ENCODE data around the gene ARMC8. TPM values are rescaled to one million over a fixed set of nuclear protein-coding genes. Genes with fewer than 3 reads are reported as not detected.

ARMC8 gene
- total RNA-seq, 2 experiments from 2014 or later: 48.8 to 57.1 TPM

DNA sequence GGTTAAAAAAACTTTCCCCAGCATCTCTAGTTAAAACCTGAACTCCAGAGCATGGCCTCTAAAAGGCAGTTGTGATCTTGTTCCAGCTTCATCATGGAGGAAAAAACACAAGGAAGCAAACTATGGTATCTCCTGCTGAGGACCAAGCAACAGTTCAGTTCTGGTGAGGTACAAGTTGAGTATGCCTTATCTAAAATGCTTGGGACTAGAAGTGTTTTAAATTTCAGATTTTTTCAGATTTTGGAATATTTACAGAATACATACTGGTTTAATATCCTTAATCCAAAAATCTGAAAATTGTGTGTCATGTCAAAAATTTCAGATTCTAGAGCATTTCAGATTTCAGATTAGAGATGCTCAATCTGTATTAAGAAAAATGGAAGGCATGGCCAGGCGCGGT lies 22.0 kb upstream of the ARMC8 start:
- no TSS peak for BruUV-seq (replicated peaks)
- ChIA-PET CTCF (ENCODE audit: unreplicated experiment) (no interaction called here), POLR2A (no interaction called here)
- intact Hi-C loops (cut with micrococcal nuclease; ENCODE audit: unreplicated experiment): no loop called here
- no peaks in the 10 kb centered on the region for H3K79me2 ChIP-seq (ENCODE audit: insufficient read depth, low read depth, low read length)
- H3K4me1 ChIP-seq (ENCODE audit: insufficient read depth, low read length, poor library complexity, severe bottlenecking): no peaks in the 10 kb centered on the region
- no peaks in the 10 kb centered on the region for H3K9me3 ChIP-seq (ENCODE audit: low read length)
- H4K20me1 ChIP-seq (ENCODE audit: insufficient read depth, low read length): no peaks in the 10 kb centered on the region
- no peak overlapping the region for H2AFZ ChIP-seq (ENCODE audit: low read length)
- H3K9me2 ChIP-seq (ENCODE audit: insufficient read depth, low read length): no peaks in the 10 kb centered on the region
- H3K4me2 ChIP-seq (ENCODE audit: low read length): no peak overlapping the region
- no peak for TF ChIP-seq EZH2phosphoT487 (IDR thresholded peaks at IDR 0.05; ENCODE audit: borderline replicate concordance, low read depth, low read length)
- TF ChIP-seq, protein P1, sequence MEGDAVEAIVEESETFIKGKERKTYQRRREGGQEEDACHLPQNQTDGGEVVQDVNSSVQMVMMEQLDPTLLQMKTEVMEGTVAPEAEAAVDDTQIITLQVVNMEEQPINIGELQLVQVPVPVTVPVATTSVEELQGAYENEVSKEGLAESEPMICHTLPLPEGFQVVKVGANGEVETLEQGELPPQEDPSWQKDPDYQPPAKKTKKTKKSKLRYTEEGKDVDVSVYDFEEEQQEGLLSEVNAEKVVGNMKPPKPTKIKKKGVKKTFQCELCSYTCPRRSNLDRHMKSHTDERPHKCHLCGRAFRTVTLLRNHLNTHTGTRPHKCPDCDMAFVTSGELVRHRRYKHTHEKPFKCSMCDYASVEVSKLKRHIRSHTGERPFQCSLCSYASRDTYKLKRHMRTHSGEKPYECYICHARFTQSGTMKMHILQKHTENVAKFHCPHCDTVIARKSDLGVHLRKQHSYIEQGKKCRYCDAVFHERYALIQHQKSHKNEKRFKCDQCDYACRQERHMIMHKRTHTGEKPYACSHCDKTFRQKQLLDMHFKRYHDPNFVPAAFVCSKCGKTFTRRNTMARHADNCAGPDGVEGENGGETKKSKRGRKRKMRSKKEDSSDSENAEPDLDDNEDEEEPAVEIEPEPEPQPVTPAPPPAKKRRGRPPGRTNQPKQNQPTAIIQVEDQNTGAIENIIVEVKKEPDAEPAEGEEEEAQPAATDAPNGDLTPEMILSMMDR (conservative IDR thresholded peaks at IDR 0.05; ENCODE audit: low read length): no peak
- H3K27ac ChIP-seq (ENCODE audit: low read depth, low read length, poor library complexity, severe bottlenecking): no peak overlapping the region
- H3K4me3 ChIP-seq (ENCODE audit: low read depth, low read length, poor library complexity, severe bottlenecking): no peak overlapping the region
- peaks cover 92% of the 10 kb centered on the region for H3K36me3 ChIP-seq (ENCODE audit: insufficient read depth, low read length)
- no peak for DNase-seq (ENCODE audit: low spot score)

GRCh38 chr3:138172625-138173024 lies 14.5 kb upstream of the ARMC8 start:
- ChIA-PET POLR2A (interaction anchor here (0.6 to 2.7 kb wide), 7 partner anchors 10 to 51 kb away, joined by 3 to 13 read pairs (median 3); partner anchors contain the start of gene ARMC8), CTCF (ENCODE audit: unreplicated experiment) (no interaction called here)
- peaks cover 6% of the 10 kb centered on the region; the same call in 1 of the 2 replicates for H4K20me1 ChIP-seq (ENCODE audit: insufficient read depth, low read length)
- no peaks in the 10 kb centered on the region for H3K9me3 ChIP-seq (ENCODE audit: low read length)
- BruUV-seq (replicated peaks): no TSS peak
- no peak overlapping the region for H3K27ac ChIP-seq (ENCODE audit: low read depth, low read length, poor library complexity, severe bottlenecking)
- no peaks in the 10 kb centered on the region for H3K9me2 ChIP-seq (ENCODE audit: insufficient read depth, low read length)
- H3K4me2 ChIP-seq (ENCODE audit: low read length): peak overlapping the region; percentile 93
- peak; percentile 14 for DNase-seq (ENCODE audit: low spot score)
- no peak overlapping the region for H2AFZ ChIP-seq (ENCODE audit: low read length)
- peaks cover 41% of the 10 kb centered on the region for H3K79me2 ChIP-seq (ENCODE audit: insufficient read depth, low read depth, low read length)
- H3K4me3 ChIP-seq (ENCODE audit: low read depth, low read length, poor library complexity, severe bottlenecking): peak overlapping the region; percentile 85
- H3K36me3 ChIP-seq (ENCODE audit: insufficient read depth, low read length): peaks cover 55% of the 10 kb centered on the region
- TF ChIP-seq, protein P1 (conservative IDR thresholded peaks at IDR 0.05; ENCODE audit: low read length): no peak
- no peak for TF ChIP-seq EZH2phosphoT487 (IDR thresholded peaks at IDR 0.05; ENCODE audit: borderline replicate concordance, low read depth, low read length)
- H3K4me1 ChIP-seq (ENCODE audit: insufficient read depth, low read length, poor library complexity, severe bottlenecking): peaks cover 28% of the 10 kb centered on the region
- intact Hi-C loops (cut with micrococcal nuclease; ENCODE audit: unreplicated experiment): loop anchor here (5.0 to 10.0 kb wide), 2 partner anchors 420 to 1172 kb away; partner anchors contain the start of genes CEP70 and MRPS22

- Histone ChIP-seq H4K20me1 (ENCODE audit: insufficient read depth, low read length) (peaks cover 6% of the 10 kb centered on the region; the same call in 1 of the 2 replicates), H3K27ac (ENCODE audit: low read depth, low read length, poor library complexity, severe bottlenecking) (peak overlapping the region; percentile 85), H3K79me2 (ENCODE audit: insufficient read depth, low read depth, low read length) (peaks cover 41% of the 10 kb centered on the region), H3K4me1 (ENCODE audit: insufficient read depth, low read length, poor library complexity, severe bottlenecking) (peaks cover 28% of the 10 kb centered on the region), H2AFZ (ENCODE audit: low read length) (peak overlapping the region; percentile 100), H3K36me3 (ENCODE audit: insufficient read depth, low read length) (peaks cover 44% of the 10 kb centered on the region), H3K4me2 (ENCODE audit: low read length) (peak overlapping the region; percentile 93), H3K9me2 (ENCODE audit: insufficient read depth, low read length) (no peaks in the 10 kb centered on the region), H3K9me3 (ENCODE audit: low read length) (no peaks in the 10 kb centered on the region), H3K4me3 (ENCODE audit: low read depth, low read length, poor library complexity, severe bottlenecking) (peak overlapping the region; percentile 85)
- intact Hi-C loops (cut with micrococcal nuclease; ENCODE audit: unreplicated experiment): loop anchor here (5.0 to 10.0 kb wide), 2 partner anchors 418 to 1171 kb away; partner anchors contain the start of genes CEP70 and MRPS22
- TF ChIP-seq EZH2phosphoT487 (IDR thresholded peaks at IDR 0.05; ENCODE audit: borderline replicate concordance, low read depth, low read length): no peak
- TF ChIP-seq, protein P1 (conservative IDR thresholded peaks at IDR 0.05; ENCODE audit: low read length): no peak
- no TSS peak for BruUV-seq (replicated peaks)
- ChIA-PET POLR2A (interaction anchor here (0.6 to 2.7 kb wide), 9 partner anchors 9 to 578 kb away, joined by 3 to 13 read pairs (median 5); partner anchors contain the start of gene ARMC8), CTCF (ENCODE audit: unreplicated experiment) (no interaction called here)
- DNase-seq (ENCODE audit: low spot score): peak; percentile 14
These were observed 13.2 kb upstream of the ARMC8 start for GRCh38 chr3:138173769-138174420.
